Measurements from ENCODE around the gene STAT4.
A peak's percentile ranks its signal among the peaks of the same experiment; 100 is the strongest.

DNA sequence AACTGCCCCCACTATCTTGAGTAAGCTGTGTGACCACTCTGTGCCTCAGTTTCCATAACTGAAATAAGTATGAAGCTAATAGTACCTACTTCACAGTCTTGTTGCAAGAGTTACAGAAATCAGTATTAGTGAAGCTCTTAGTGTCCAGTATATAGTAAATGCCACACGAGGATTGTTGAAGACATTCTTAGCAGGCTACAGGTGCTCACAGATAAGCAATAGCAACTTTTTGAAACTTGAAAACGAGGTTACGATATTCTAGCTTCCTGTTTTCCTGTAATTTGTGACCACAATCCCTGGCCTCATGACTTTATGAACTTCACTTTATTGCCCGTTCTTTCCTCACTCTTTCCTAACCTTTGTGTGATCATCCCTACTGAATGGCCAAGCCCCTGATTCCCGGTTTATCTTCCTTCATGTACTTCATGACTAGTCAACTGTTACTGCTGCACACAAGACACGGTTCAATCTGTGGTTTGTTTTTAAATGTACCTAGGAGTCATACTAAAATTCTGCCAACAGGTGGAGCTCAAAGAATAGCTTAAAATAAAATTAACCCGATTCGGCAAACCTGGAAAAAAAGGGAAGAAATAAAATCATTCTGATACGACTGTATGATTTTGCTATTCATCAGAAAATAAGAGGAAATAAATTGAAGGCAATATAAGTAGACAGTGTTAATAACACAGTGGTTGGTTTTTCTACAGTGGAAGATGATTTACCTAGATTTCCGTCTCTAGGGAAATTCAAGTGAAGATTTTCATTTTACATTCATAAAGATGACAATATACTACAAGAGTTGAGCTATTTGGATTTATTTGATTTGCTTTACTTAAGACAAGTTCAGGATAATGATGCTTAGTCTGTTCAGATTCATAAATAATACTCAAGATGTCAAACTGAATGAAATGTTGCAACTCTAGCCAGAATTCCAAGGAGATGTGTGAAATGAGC, 98.7 kb downstream of the STAT4 start:
- TF ChIP-seq, protein P1, sequence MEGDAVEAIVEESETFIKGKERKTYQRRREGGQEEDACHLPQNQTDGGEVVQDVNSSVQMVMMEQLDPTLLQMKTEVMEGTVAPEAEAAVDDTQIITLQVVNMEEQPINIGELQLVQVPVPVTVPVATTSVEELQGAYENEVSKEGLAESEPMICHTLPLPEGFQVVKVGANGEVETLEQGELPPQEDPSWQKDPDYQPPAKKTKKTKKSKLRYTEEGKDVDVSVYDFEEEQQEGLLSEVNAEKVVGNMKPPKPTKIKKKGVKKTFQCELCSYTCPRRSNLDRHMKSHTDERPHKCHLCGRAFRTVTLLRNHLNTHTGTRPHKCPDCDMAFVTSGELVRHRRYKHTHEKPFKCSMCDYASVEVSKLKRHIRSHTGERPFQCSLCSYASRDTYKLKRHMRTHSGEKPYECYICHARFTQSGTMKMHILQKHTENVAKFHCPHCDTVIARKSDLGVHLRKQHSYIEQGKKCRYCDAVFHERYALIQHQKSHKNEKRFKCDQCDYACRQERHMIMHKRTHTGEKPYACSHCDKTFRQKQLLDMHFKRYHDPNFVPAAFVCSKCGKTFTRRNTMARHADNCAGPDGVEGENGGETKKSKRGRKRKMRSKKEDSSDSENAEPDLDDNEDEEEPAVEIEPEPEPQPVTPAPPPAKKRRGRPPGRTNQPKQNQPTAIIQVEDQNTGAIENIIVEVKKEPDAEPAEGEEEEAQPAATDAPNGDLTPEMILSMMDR (IDR thresholded peaks at IDR 0.05; ENCODE audit: low read length) = peak; percentile 69
- TF ChIP-seq EZH2 (optimal IDR thresholded peaks at IDR 0.05; ENCODE audit: low read depth, low read length) (no peak), EZH2phosphoT487 (IDR thresholded peaks at IDR 0.05; ENCODE audit: low read length) (no peak)

All from MM.1S (cell line).